ENCODE data around the gene GOLIM4.

Gene GOLIM4

DNA sequence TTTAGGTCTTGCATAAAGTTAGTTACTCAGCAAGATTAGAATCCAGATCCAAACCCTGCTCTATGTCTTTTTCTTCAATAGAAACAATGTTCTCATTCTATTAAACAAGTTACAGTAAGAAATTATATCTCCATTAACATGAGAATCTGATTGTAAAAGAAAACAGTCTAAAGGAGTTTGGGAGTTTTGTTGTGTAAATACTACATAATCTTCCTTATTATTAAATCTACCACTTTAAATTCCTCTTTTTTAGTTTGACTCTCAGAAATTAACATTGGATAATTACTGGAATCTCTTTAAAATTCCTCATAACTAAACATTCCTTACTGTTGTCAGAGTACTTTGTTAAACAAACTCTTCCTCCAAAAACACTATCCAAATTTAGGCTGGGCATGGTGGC, 1.7 kb upstream of the GOLIM4 start:
- no peak for DNase-seq

- DNase-seq: peak in 3 of 14 donors; percentile 17 to 80 (median 78)
Measured at GRCh38 chr3:168096210-168096652, 507 bp upstream of the GOLIM4 start.

DNA sequence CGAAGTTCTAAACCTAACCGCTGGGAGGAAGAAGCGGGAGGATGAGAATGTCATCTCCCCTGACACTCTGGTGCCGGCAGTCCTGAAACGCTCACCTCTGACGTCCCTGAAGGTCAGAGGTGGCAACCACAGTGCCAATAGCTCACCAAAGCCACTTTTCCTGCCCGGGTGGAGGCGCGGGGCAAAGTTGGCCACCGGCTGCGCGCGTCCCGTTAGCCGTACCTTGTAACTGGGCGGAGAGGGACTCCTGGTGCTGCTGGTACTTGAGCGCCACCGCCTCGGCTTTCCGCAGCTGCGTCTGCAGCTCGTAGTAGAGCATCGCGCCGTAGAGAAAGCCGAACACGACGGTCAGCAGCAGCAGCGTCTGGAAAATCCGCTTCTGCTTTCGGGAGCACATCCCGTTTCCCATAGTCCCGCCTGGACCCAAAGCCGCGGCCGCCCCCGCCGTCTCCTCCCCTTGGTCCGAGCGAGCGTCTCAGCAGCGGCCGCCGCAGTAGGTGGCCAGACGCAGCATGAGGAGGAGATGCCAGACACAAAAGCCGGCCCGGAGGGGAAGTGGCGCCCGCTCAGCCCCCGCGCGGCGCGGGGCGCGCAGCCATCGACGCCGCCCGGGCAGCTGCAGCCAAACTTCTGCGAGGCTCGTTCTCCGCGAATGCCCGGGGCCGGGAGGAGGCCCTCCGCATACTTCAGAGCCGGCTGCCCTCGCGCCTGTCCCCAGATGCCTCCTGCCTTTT, 680 bp downstream of the GOLIM4 start:
- peak in 13 of 14 donors; percentile 18 to 86 (median 73) for DNase-seq

DNA sequence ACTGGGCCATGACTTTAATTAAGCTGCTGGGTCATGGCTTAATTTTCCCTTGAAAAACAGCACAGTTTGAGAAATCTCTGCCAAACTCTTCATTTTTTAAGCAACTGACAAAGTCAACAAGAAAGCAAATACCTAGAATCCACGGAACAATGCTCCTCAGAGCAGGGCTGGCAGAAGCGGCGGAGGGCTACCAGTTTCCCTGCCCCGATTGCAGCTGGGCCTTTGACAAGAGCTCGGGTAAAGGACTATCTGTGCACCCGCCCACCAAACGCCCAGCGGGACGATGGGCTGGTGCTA, 1.2 kb downstream of the GOLIM4 start:
- DNase-seq: no peak

GRCh38 chr3:168093790-168094189, 1.9 kb downstream of the GOLIM4 start:
- no peak for DNase-seq

DNA sequence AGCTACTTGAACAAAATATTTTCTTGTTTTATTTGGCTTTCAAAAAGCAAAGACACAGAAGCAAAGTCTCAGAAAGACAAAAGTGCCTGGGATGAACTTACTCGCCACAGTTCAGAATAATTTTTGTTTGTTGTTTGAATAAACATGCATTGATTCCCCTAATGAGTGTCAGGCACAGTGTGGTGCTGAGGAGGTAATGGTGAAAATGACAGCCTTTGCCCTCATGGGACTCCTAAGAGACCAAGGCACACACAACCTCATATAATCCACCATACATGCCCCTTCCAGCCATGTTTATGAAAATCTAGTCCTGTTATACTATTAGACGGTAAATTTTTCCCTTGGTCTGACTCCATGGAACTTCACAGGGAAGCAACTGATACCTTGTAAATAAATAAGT, 2.5 kb downstream of the GOLIM4 start:
- no peak for DNase-seq

GRCh38 chr3:168091941-168092340, 3.8 kb downstream of the GOLIM4 start:
- DNase-seq: no peak

GRCh38 chr3:168091302-168091858, 4.3 kb downstream of the GOLIM4 start:
- no peak for DNase-seq

DNA sequence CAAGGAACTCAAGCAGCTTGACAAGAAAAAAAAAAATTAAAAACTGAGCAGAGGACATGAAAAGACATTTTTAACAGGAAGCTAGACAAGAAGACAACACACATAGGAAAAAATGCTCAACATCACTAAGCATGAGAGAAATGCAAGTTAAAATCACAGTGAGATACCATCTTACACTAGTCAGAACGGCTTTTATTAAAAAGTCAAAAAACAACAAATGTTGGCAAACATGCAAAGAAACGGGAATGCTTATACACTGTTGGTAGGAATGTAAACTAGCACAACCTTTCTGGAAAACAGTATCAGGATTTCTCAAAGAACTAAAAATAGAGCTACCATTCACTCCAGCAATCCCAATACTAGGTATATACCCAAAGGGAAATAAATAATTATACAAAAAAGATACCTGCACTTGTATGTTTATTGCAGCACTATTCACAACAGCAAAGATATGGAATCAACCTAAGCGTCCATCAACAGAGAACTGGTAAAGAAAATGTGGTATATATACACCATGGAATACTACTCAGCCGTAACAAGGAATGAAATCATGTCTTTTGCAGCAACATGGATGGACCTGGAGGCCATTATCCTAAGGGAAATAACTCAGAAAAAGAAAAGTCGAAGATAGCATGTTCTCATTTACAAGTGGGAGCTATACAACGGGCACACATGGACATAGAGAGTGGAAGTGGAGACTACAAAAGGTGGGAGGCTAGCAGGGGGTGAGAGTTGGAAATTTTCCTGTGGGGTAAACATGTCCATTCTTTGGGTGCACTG, 5.2 kb downstream of the GOLIM4 start:
- DNase-seq: no peak

GRCh38 chr3:168089179-168089771, 6.4 kb downstream of the GOLIM4 start:
- no peak for DNase-seq

DNA sequence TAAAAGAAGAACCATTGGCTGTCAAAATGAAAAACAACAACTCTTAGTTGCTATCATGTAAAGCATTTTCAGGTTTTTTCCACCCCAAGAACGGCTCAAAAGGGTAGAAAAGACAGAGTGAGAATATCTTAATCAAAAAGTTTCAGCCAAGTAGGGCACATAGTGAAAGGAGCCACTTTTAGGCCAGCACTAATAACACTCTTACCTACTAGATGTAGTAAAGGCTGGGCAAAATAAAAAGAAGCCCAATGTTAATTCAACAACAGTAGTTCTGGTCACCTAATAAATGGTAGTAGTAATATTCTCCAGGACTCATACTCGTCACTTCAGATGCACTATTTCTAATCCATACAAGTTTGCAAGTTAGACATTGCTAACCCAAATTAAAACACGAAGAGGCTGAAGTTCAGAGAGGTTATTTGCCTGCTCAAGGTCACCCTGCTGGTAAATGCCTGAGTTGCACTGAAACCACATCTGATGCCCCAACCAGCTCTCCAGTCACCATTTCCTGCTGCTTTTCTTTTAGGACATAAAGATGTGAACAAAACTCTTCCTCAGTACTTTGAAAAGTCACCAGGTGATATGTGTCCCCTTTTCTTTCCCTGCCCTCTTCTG, 7.5 kb downstream of the GOLIM4 start:
- DNase-seq: no peak

DNA sequence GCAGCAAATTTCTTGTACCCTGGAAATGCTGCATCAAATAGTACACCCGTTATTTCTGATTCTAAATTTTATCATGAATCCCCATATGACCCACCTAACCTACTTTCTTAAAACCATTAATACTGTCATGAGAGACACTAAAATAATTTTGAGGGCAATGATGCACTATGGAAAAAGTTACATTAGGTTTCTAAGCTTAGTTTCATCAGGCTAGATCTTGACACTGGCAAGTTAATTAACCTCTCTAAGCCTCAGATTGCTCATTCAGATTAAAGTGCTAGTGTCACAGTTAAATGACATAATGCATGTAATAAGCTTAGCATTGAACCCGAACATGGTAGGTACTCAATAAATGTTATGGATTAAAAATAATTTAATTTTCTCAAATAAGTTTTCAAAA, 8.2 kb downstream of the GOLIM4 start:
- no peak for DNase-seq

- no peak for DNase-seq
Measured at GRCh38 chr3:168086541-168087260, 9.0 kb downstream of the GOLIM4 start.

DNA sequence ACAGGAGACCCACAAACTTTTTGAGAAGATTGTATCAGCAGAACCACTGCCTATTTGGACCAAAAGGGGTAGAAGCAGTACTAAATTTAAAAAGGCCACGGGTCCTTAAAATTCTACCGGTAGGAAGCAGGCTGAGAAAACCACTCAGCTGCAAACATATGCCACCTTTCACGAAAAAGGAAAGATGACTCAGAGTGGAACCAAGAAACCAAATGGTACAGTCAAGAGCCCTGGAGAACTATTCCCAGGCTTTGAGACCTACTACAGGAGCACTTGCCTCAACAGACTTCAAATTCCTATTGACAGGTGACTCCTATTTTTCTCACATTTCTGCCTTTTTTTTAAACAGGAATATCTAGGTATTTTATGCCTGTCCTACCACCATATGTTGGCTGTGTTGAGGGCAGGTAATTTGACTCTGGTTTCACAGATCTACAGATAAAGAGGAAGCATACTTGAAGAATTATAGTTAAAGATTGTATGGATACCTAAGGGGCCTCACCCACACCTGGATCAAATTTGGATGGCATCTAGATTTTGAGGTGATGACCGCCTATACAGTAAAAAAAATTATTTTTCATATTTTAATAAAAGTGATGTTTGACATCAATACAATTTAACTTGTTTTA, 10.1 kb downstream of the GOLIM4 start:
- no peak for DNase-seq

DNA sequence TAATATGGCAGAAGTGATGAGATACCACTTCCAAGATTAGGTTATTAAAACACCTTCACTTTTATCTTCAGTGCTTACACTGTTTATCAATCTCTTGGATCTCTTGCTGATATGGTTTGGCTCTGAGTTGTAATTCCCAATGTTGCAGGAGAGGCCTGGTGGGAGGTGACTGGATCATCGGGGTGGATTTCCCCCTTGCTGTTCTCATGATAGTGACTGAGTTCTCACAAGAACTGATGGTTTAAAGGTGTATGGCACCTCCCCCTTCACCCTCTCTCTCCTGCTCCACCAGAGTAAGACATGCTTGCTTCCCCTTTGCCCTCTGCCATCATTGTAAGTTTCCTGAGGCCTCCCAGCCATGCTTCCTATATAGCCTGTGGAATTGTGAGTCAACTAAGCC, 11.8 kb downstream of the GOLIM4 start:
- DNase-seq: no peak

DNA sequence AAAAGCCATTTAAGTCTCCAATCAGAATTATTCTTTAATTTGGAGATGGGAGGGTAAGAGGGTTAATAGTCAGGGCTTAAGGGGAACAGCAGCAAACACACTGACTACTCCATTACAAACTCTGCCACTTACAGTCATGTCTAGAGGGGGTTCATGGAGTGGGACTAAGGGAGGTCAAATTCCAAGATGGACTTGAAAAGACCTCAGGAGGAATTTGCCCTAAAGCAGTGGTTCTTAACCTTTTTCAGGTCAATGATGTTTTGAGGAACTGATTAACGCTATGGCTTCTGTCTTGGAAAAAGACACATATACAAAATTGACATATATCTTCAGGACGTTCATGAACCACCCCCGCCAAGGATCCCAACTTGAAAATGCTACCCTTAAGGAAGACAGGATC, 13.9 kb downstream of the GOLIM4 start:
- DNase-seq: no peak

- DNase-seq: no peak
Measured at GRCh38 chr3:168081171-168081771, 14.5 kb downstream of the GOLIM4 start.

GRCh38 chr3:168080499-168081170, 15.1 kb downstream of the GOLIM4 start:
- DNase-seq: no peak

DNA sequence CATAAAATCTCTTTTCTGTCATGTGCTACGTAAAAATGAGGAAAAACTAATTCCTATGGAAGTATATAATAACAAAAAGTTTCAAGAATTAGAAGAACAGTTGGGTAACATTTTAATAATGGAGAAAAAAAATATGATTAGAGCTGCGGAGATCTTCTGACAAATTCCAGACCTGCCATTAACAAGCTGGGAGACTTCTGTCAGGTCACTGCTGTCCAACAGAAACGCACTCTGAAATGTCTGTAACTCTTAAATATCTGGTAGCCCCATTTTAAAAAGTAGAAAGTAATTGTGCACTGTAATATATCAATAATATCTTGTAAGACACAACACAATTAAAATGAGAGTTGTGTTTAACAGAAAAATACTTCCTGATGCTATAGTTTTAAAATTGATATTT, 15.7 kb downstream of the GOLIM4 start:
- DNase-seq: no peak

DNA sequence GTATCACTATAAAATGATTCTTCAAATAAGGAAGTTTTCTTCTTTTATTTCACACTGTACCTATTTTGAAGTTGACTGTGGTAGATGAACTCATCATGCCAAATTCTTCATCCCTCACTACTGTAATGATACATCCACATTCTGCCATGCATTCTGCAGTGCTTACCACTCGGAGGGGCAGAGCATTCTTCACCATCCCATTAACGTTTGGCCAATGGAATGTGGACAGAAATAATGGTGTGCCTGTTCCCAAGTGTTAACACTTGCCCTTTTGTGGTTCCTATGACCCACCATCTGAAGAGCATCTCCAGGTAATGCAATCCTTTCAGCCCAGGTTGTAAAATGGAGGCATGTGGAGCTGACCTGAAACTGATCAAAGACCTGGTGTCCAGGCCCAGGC, 18.6 kb downstream of the GOLIM4 start:
- DNase-seq: no peak
